Adrenal gland (tissue), 12 donors: Measurements from ENCODE around the gene ING5. TPM values are rescaled to one million over a fixed set of nuclear protein-coding genes. Genes with fewer than 3 reads are reported as not detected.
"Not testable (repeated sequence)": the region's sequence is repeated elsewhere in the genome, so short reads cannot be mapped to it uniquely, and the experiment has no call there.

Experiments
- DNase-seq, 7 donors: peaks; one replicate each; pipeline ENCODE4 v3.0.0-alpha.2; 2019 to 2020
- H3K27ac ChIP-seq, 5 donors: fragments of 200-600 bp; sonication (generic) in 4 of 5; 1 replicate in 3 of 5; 2 replicates in 2 of 5; pipeline versions ENCODE4 v1.5.1 to v1.8.0; 2016 to 2020; ENCODE audit warnings: mild to moderate bottlenecking in 1 of 5
- H3K27me3 ChIP-seq: fragments of 200-600 bp; 2 replicates; pipeline ENCODE4 v1.8.0; 2021
- H3K36me3 ChIP-seq, 2 donors: fragments of 200-600 bp; replicated peaks in 1 of 2; 1 replicate in 1 of 2; 2 replicates in 1 of 2; pipeline versions ENCODE4 v1.5.1 to v1.8.0; 2018 to 2022
- H3K4me1 ChIP-seq, 2 donors: fragments of 200-600 bp; replicated peaks in 1 of 2; 1 replicate in 1 of 2; 2 replicates in 1 of 2; pipeline versions ENCODE4 v1.5.1 to v1.8.0; 2018 to 2021
- H3K4me3 ChIP-seq, 4 donors: fragments of 200-600 bp; sonication (generic) in 3 of 4; one replicate each; pipeline ENCODE4 v1.5.1; 2016 to 2018
- H3K9me3 ChIP-seq, 3 donors: fragments of 200-600 bp; sonication (generic) in 1 of 3; replicated peaks in 1 of 3; 1 replicate in 2 of 3; 2 replicates in 1 of 3; pipeline versions ENCODE4 v1.5.1 to v1.8.0; 2016 to 2021
- CTCF ChIP-seq, 6 experiments: fragments of 450-650 bp in 4 of 6; fragments of 200-600 bp in 2 of 6; sonication (generic) in 1 of 6; IDR thresholded peaks; 1 replicate in 5 of 6; 2 replicates in 1 of 6; pipeline versions ENCODE4 v1.5.1 to v1.8.0; 2016 to 2021; ENCODE audit warnings: antibody characterized with exemption in 6 of 6, mild to moderate bottlenecking in 2 of 6, moderate library complexity in 1 of 6
- POLR2A ChIP-seq, 2 donors: fragments of 450-650 bp; IDR thresholded peaks; one replicate each; pipeline ENCODE4 v1.6.1; 2017; ENCODE audit warnings: antibody characterized with exemption in 2 of 2, mild to moderate bottlenecking in 2 of 2, moderate library complexity in 1 of 2
- WGBS, 4 donors: extraction: QIAGEN DNeasy Blood & Tissue Kit in 2 of 4; methylation state at CpG; one replicate each; pipeline versions ENCODE4 v1.1.5 to v1.1.7; 2013 to 2017; 5-methylcytosine and 5-hydroxymethylcytosine counted together
- intact Hi-C, 2 donors: fragments of 100-400 bp; cut with DNase I; formaldehyde crosslinking; loops; one replicate each; pipeline versions ENCODE4 v1.14.1 to v1.15.0; 2022 to 2023
- polyA plus RNA-seq, 3 donors: library from polyadenylated mRNA; stranded (reverse); fragments of 200-250 nt in 2 of 3; fragments of 350-450 nt in 1 of 3; fragmentation: Illumina TruSeq in 1 of 3; extraction: RNeasy Lipid Tissue Mini Kit (QIAGEN cat#74804) in 1 of 3; gene quantifications; one replicate each; pipeline ENCODE4 v1.2.3, GENCODE V29; 2013 to 2014
- total RNA-seq, 9 donors: library from RNA; depleted of rRNA in 4 of 9; stranded (reverse); fragments of >200 nt in 4 of 9; fragments of 120-200 nt in 1 of 9; fragmentation: NEBNext Ultra II Directional in 1 of 9; extraction: Animal tissue kit (Norgen Biotek cat#: 25700) in 1 of 9; gene quantifications; one replicate each; pipeline versions ENCODE4 v1.1.0 to v1.2.4, GENCODE V29; 2013 to 2023
- donor health status: healthy with polysubstance abuse.
- donor health status: Bipolar disorder and iron deficiency.
- donor health status: DM: yes; HTN: yes; CAD: no.
- donor health status: DM: no; HTN: no; CAD: no.
- donor health status: DM: no; HTN: no; CAD: no.
- donor health status: DM: yes; HTN: yes; CAD: no.

Gene ING5
- total and polyA plus RNA-seq, 12 donors = 13.3 to 83.1 (median 31.7) TPM

DNA sequence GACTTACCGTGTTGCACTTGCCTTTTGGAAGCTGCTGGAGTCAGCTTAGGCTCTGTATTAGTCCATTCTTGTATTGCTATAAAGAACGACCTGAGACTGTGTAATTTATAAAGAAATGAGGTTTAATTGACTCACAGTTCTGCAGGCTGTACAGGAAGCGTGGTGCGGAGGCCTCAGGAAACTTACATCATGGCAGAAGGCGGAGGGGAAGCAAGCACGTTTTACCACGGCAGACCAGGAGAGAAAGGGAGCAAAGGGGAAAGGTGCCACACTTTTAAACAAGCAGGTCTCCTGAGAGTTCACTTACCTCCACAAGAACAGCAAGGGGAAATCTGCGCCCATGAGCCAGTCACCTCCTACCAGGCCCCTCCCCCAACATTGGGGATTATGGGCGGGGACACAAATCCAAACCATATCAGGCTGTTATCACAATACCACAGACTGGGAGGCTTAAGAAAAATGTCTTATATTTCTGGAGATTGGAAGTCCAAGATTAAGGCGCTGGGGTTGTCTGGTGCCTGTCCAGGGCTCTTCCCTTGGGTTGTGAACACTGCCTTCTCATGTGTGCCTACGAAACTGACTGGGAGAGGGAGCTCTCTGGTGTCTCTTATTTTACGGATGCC lies 28.9 kb downstream of the ING5 start:
- intact Hi-C loops = loop anchor here in 1 of 2 donors (10.0 kb wide), 1 partner anchor 144 kb away; no protein-coding TSS in a partner anchor
- H3K4me3 ChIP-seq = no peak overlapping the region
- TF ChIP-seq POLR2A (IDR thresholded peaks at IDR 0.05) = no peak
- no peak for TF ChIP-seq CTCF (IDR thresholded peaks at IDR 0.05)
- 78 to 88% (median 80%) methylated on average over 12 of the region's 12 CpGs for WGBS, 4 donors
- no peaks in the 10 kb centered on the region for H3K36me3 ChIP-seq
- H3K4me1 ChIP-seq = peaks cover 0 to 9% of the 10 kb centered on the region in 2 donors
- DNase-seq = no peak
- H3K9me3 ChIP-seq = no peaks in the 10 kb centered on the region
- H3K27ac ChIP-seq = no peak overlapping the region
- H3K27me3 ChIP-seq = no peaks in the 10 kb centered on the region

GRCh38 chr2:241732513-241733186 lies 30.8 kb downstream of the ING5 start:
- WGBS, 4 donors = 34 to 45% (median 42%) methylated on average over 19 to 25 of the region's 26 CpGs
- intact Hi-C loops = loop anchor here in 1 of 2 donors (10.0 kb wide), 1 partner anchor 142 kb away; no protein-coding TSS in a partner anchor
- H3K4me3 ChIP-seq, H3K36me3 ChIP-seq, H3K27me3 ChIP-seq, H3K27ac ChIP-seq, H3K9me3 ChIP-seq: not testable (repeated sequence)
- peaks cover 0 to 11% of the 10 kb centered on the region in 2 donors for H3K4me1 ChIP-seq
- peak; percentile 39 to 87 (median 76) for DNase-seq
- peak in 5 of 6 experiments; percentile 34 to 64 (median 57) for TF ChIP-seq CTCF (IDR thresholded peaks at IDR 0.05)

DNA sequence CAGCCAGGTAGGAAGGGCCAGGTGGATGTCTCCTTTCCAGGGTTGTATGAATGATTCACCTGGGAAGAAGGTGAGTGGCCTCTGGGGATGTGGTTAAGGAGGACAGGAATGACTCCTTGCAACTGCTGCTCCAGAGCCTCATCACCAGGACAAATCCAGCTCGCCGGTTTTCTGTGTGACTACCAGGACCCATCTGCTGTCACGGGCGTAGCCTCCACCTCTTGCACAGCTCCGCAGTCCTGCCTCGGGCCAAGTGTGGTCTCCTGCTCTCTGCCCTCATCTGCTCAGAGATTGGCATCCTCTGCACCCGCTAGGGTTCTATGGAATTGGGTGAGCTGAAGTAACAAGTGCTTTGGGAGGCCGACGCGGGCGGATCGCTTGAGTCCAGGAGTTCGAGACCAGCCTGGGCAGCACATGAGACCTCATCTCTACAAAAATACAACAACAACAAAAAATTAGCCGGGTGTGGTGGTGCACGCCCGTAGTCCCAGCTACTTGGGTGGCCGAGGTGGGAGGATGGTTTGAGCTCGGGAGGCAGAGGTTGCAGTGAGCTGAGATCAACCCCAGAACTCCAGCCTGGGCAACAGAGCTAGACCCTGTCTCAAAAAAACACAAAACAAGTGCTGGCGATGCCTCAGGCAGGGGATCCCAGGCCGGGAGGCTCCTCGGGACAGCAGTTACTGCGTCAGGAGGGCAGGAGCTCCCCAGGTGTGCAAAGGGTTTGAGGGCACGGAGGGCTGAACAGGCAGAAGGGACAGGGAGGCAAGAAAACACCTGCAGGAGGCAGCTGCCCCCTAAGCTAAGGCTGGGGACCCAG lies 31.8 kb downstream of the ING5 start:
- H3K4me3 ChIP-seq = peak overlapping the region in 1 of 4 donors; percentile 72
- no peaks in the 10 kb centered on the region for H3K27me3 ChIP-seq
- peak overlapping the region in 2 of 5 donors; percentile 62 to 94 for H3K27ac ChIP-seq
- TF ChIP-seq CTCF (IDR thresholded peaks at IDR 0.05) (no peak), POLR2A (IDR thresholded peaks at IDR 0.05) (no peak)
- H3K4me1 ChIP-seq = peaks cover 0 to 11% of the 10 kb centered on the region in 2 donors
- H3K9me3 ChIP-seq = no peaks in the 10 kb centered on the region
- DNase-seq = peak in 2 of 7 donors; percentile 30 to 57
- H3K36me3 ChIP-seq = no peaks in the 10 kb centered on the region
- intact Hi-C loops = loop anchor here in 1 of 2 donors (10.0 kb wide), 1 partner anchor 141 kb away; no protein-coding TSS in a partner anchor
- 78 to 84% (median 80%) methylated on average over 15 to 23 of the region's 23 CpGs for WGBS, 4 donors

DNA sequence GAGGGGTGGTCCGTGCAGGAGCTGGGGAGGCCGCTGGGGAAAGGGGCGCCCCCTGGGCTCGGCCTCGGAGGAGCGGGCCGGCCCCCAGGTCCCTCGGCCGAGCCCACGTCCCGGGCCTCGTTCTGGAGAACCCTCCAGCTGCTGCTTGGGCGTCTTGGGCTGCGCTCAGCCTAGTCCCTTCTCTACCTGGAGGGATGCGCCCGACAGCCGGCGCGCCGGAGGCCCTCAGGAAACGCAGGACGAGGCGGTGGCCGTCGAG lies 32.3 kb downstream of the ING5 start:
- DNase-seq = no peak
- Histone ChIP-seq H3K36me3 (no peaks in the 10 kb centered on the region), H3K27ac (peak overlapping the region in 2 of 5 donors; percentile 62 to 94), H3K9me3 (no peaks in the 10 kb centered on the region), H3K27me3 (no peaks in the 10 kb centered on the region), H3K4me1 (peaks cover 0 to 11% of the 10 kb centered on the region in 2 donors), H3K4me3 (peak overlapping the region in 1 of 4 donors; percentile 72)
- intact Hi-C loops = loop anchor here in 1 of 2 donors (10.0 kb wide), 1 partner anchor 141 kb away; no protein-coding TSS in a partner anchor
- WGBS, 4 donors = 0 to 2% (median 1%) methylated on average over 1 to 25 of the region's 25 CpGs
- TF ChIP-seq CTCF (IDR thresholded peaks at IDR 0.05) (no peak), POLR2A (IDR thresholded peaks at IDR 0.05) (no peak)
